Liver (tissue), 9 donors: ENCODE data around the gene PRTFDC1. TPM values are rescaled to one million over a fixed set of nuclear protein-coding genes. Genes with fewer than 3 reads are reported as not detected.

Source experiments
- DNase-seq: peaks from one replicate; pipeline ENCODE4 v3.0.0-alpha.2; 2017; ENCODE audit warnings: low spot score
- H3K27ac ChIP-seq, 2 donors: one replicate each; pipeline ENCODE4 v1.7.0; 2013; ENCODE audit warnings: inconsistent platforms in 2 of 2, low read length in 2 of 2, control low read depth in 1 of 2, low read depth in 1 of 2, mild to moderate bottlenecking in 1 of 2
- H3K27me3 ChIP-seq, 4 donors: one replicate each; pipeline versions ENCODE4 v1.6.1 to v1.7.0; 2013; ENCODE audit warnings: low read length in 3 of 4, inconsistent platforms in 1 of 4, mild to moderate bottlenecking in 1 of 4, moderate library complexity in 1 of 4; ENCODE audit not compliant: control insufficient read depth in 4 of 4, insufficient read depth in 4 of 4
- H3K36me3 ChIP-seq, 4 donors: one replicate each; pipeline versions ENCODE4 v1.6.1 to v1.7.0; 2013; ENCODE audit warnings: low read length in 3 of 4, mild to moderate bottlenecking in 3 of 4, low read depth in 1 of 4, moderate library complexity in 1 of 4; ENCODE audit not compliant: control insufficient read depth in 4 of 4, insufficient read depth in 3 of 4
- H3K4me1 ChIP-seq, 4 donors: one replicate each; pipeline versions ENCODE4 v1.6.1 to v1.7.0; 2013; ENCODE audit warnings: low read length in 3 of 4, mild to moderate bottlenecking in 3 of 4, moderate library complexity in 1 of 4; ENCODE audit not compliant: control insufficient read depth in 4 of 4, insufficient read depth in 4 of 4
- H3K4me3 ChIP-seq, 3 donors: one replicate each; pipeline versions ENCODE4 v1.6.1 to v1.7.0; 2013; ENCODE audit warnings: low read length in 3 of 3, control low read depth in 1 of 3, low read depth in 1 of 3, mild to moderate bottlenecking in 1 of 3
- H3K9ac ChIP-seq, 2 donors: one replicate each; pipeline ENCODE4 v1.7.0; 2013; ENCODE audit warnings: low read length in 2 of 2, mild to moderate bottlenecking in 2 of 2, moderate library complexity in 2 of 2, control low read depth in 1 of 2, low read depth in 1 of 2
- H3K9me3 ChIP-seq, 4 donors: one replicate each; pipeline versions ENCODE4 v1.6.1 to v1.7.0; 2013; ENCODE audit warnings: low read length in 3 of 4; ENCODE audit not compliant: control insufficient read depth in 4 of 4
- ATF3 ChIP-seq: IDR thresholded peaks from 2 replicates; pipeline ENCODE4 v1.6.1; 2016; ENCODE audit warnings: antibody characterized with exemption
- CTCF ChIP-seq: fragments of 150-350 bp; IDR thresholded peaks from 2 replicates; pipeline ENCODE4 v1.5.1; 2017; ENCODE audit warnings: improper control_type of control experiment, low read depth, low read length; ENCODE audit not compliant: missing input control
- EGR1 ChIP-seq, 2 donors: IDR thresholded peaks; 2 replicates each; pipeline ENCODE4 v1.6.1; 2016 to 2018; ENCODE audit warnings: antibody characterized with exemption in 2 of 2, low read depth in 2 of 2
- FOXA1 ChIP-seq: IDR thresholded peaks from 2 replicates; pipeline ENCODE4 v1.6.1; 2016; ENCODE audit warnings: antibody characterized with exemption
- FOXA2 ChIP-seq: IDR thresholded peaks from 2 replicates; pipeline ENCODE4 v1.6.1; 2016; ENCODE audit warnings: antibody characterized with exemption
- GABPA ChIP-seq, 2 donors: IDR thresholded peaks in 1 of 2; conservative IDR thresholded peaks in 1 of 2; 2 replicates each; pipeline ENCODE4 v1.6.1; 2016; ENCODE audit warnings: antibody characterized with exemption in 2 of 2, mild to moderate bottlenecking in 1 of 2, moderate library complexity in 1 of 2
- HNF4A ChIP-seq, 2 donors: conservative IDR thresholded peaks; 2 replicates each; pipeline ENCODE4 v1.6.1; 2016; ENCODE audit warnings: antibody characterized with exemption in 2 of 2, mild to moderate bottlenecking in 2 of 2
- HNF4G ChIP-seq: IDR thresholded peaks from 2 replicates; pipeline ENCODE4 v1.6.1; 2016; ENCODE audit warnings: antibody characterized with exemption
- MAX ChIP-seq: IDR thresholded peaks from 2 replicates; pipeline ENCODE4 v1.6.1; 2016; ENCODE audit warnings: antibody characterized with exemption
- NR2F2 ChIP-seq: IDR thresholded peaks from 2 replicates; pipeline ENCODE4 v1.6.1; 2016; ENCODE audit warnings: antibody characterized with exemption
- RAD21 ChIP-seq, 2 donors: IDR thresholded peaks; 2 replicates each; pipeline ENCODE4 v1.6.1; 2016; ENCODE audit warnings: antibody characterized with exemption in 2 of 2, mild to moderate bottlenecking in 2 of 2
- REST ChIP-seq: IDR thresholded peaks from 2 replicates; pipeline ENCODE4 v1.6.1; 2016; ENCODE audit warnings: antibody characterized with exemption, mild to moderate bottlenecking
- RXRA ChIP-seq, 2 donors: IDR thresholded peaks; 2 replicates each; pipeline ENCODE4 v1.6.1; 2017 to 2018; ENCODE audit warnings: antibody characterized with exemption in 2 of 2, mild to moderate bottlenecking in 1 of 2
- SP1 ChIP-seq: IDR thresholded peaks from 2 replicates; pipeline ENCODE4 v1.6.1; 2018; ENCODE audit warnings: antibody characterized with exemption, mild to moderate bottlenecking
- YY1 ChIP-seq: IDR thresholded peaks from 2 replicates; pipeline ENCODE4 v1.6.1; 2016; ENCODE audit warnings: antibody characterized with exemption, mild to moderate bottlenecking
- ZBTB33 ChIP-seq: IDR thresholded peaks from 2 replicates; pipeline ENCODE4 v1.6.1; 2016; ENCODE audit warnings: antibody characterized with exemption
- WGBS: extraction: QIAGEN DNeasy Blood & Tissue Kit; methylation state at CpG from one replicate; pipeline ENCODE4 v1.1.7; 2013; 5-methylcytosine and 5-hydroxymethylcytosine counted together
- polyA plus RNA-seq, 2 donors: library from polyadenylated mRNA; stranded (reverse) in 1 of 2; unstranded in 1 of 2; fragments of 200-250 nt in 1 of 2; fragments of >200 nt in 1 of 2; fragmentation: Nextera tagmentation in 1 of 2; extraction: Ambion mirVana in 1 of 2; gene quantifications; one replicate each; pipeline versions ENCODE4 v1.2.1 to v1.2.3, GENCODE V29; 2013 to 2015
- total RNA-seq, 2 donors: library from RNA; depleted of rRNA; stranded (reverse); fragments of >200 nt; gene quantifications; one replicate each; pipeline ENCODE4 v1.2.3, GENCODE V29; 2014
- donor health status: healthy.
- donor health status: healthy.
- donor health status: healthy.
- donor health status: healthy.
- donor health status: healthy.

PRTFDC1 gene
- total and polyA plus RNA-seq, 4 donors, result 0.93 to 3.1 (median 1.9) TPM

GRCh38 chr10:24968349-24968748 lies 15.9 kb upstream of the PRTFDC1 start:
- 93% methylated on average over 7 of the region's 7 CpGs for WGBS
- H3K4me1 ChIP-seq, result peaks cover 0 to 4% (median 1%) of the 10 kb centered on the region in 4 donors
- H3K36me3 ChIP-seq, result no peaks in the 10 kb centered on the region
- TF ChIP-seq HNF4G (no peak), FOXA1 (no peak), ATF3 (no peak), HNF4A (conservative IDR thresholded peaks at IDR 0.05) (no peak)
- H3K4me3 ChIP-seq, result no peak overlapping the region
- no peak for DNase-seq
- H3K27me3 ChIP-seq, result no peaks in the 10 kb centered on the region
- H3K9me3 ChIP-seq, result no peaks in the 10 kb centered on the region
- no peak overlapping the region for H3K9ac ChIP-seq
- H3K27ac ChIP-seq, result no peak overlapping the region

- no peak overlapping the region for H3K27ac ChIP-seq
- 97% methylated on average over 5 of the region's 5 CpGs for WGBS
- no peak overlapping the region for H3K9ac ChIP-seq
- peaks cover 1 to 10% (median 7%) of the 10 kb centered on the region in 4 donors for H3K4me1 ChIP-seq
- no peaks in the 10 kb centered on the region for H3K27me3 ChIP-seq
- TF ChIP-seq FOXA1, result no peak
- TF ChIP-seq ATF3, result no peak
- no peak for TF ChIP-seq CTCF
- no peak for TF ChIP-seq YY1
- TF ChIP-seq RAD21 (IDR thresholded peaks at IDR 0.05), result no peak
- no peak for TF ChIP-seq MAX
- no peak for TF ChIP-seq GABPA (IDR thresholded peaks at IDR 0.05 in 1 of 2, conservative IDR thresholded peaks at IDR 0.05 in 1 of 2)
- TF ChIP-seq FOXA2, result no peak
- no peak for TF ChIP-seq ZBTB33
- no peak for TF ChIP-seq REST
- no peak for TF ChIP-seq HNF4A (conservative IDR thresholded peaks at IDR 0.05)
- TF ChIP-seq SP1, result no peak
- no peak for TF ChIP-seq NR2F2
- no peak for TF ChIP-seq RXRA (IDR thresholded peaks at IDR 0.05)
- no peak for TF ChIP-seq EGR1 (IDR thresholded peaks at IDR 0.05; ENCODE audit: low read depth in 2 of 2)
- no peak for TF ChIP-seq HNF4G
- H3K9me3 ChIP-seq, result no peaks in the 10 kb centered on the region
- no peak for DNase-seq
- no peak overlapping the region for H3K4me3 ChIP-seq
- H3K36me3 ChIP-seq, result no peaks in the 10 kb centered on the region
These were observed 14.6 kb upstream of the PRTFDC1 start for GRCh38 chr10:24966962-24967481.
